ENCODE measurements around the gene FAM83C.

FAM83C gene

DNA sequence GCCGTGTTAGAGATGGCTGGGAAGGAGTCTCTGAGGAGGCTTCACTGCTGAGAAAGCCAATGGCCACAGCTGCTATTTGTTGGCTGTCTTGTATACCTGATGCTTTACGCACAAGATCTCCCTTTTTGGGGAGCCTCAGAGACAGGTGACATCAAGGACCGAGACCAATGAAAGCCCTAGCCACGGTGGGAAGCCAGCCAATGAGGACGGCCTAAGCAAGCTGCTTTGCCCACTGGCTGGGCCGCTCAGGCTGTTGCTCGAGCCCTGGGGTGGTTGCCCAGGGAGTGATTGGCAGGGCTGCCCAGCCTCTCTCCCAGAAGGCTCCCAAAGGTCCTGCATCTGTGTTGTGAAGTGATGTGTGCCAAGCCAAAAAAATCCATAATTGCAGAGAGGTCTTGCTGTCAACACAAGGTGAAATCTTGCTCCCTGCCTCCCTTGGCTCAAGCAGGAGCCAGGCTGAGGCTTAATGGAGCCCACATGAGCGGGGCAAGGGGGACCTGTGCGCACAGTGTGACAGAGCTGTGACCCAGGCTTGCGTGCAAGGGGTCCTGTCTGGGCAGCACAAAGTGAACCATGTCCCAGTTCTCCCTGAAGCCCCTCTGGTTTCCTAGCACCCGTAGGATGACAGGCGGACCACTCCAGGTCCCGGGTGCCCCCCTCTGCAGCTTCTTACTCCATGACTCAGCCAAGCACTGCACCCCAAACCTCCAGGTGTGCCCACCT lies 18.6 kb downstream of the FAM83C start:
- TF ChIP-seq CTCF (IDR thresholded peaks at IDR 0.05; ENCODE audit: borderline replicate concordance, control extremely low read depth, extremely low read depth, insufficient read depth, missing control alignments): no peak
- DNase-seq (ENCODE audit: low spot score): no peak
- in situ Hi-C loops (cut with MboI; ENCODE audit: low sequenced_read_pairs, unreplicated experiment): no loop called here

DNA sequence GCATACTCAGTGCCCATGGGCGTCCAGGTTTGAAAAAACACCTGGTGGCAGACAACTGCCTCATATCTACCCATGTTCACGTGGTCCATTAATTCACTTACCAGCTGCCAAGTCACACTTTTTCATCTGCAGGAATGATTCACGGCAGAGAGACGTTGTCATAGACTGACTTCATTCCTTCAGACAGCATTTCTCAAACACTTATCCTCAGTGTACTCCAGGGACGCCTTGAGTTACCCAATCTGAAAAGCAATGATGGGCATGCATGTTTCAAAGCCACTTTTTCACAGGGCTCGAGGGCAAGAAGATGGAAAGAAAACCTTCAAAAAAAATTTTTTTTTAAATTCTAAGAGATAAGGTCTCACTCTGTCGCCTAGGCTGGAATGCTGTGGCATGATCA lies 20.3 kb downstream of the FAM83C start:
- DNase-seq (ENCODE audit: low spot score): no peak
- in situ Hi-C loops (cut with MboI; ENCODE audit: low sequenced_read_pairs, unreplicated experiment): no loop called here
- no peak for TF ChIP-seq CTCF (IDR thresholded peaks at IDR 0.05; ENCODE audit: borderline replicate concordance, control extremely low read depth, extremely low read depth, insufficient read depth, missing control alignments)

- in situ Hi-C loops (cut with MboI; ENCODE audit: low sequenced_read_pairs, unreplicated experiment): no loop called here
- no peak for DNase-seq (ENCODE audit: low spot score)
- no peak for TF ChIP-seq CTCF (IDR thresholded peaks at IDR 0.05; ENCODE audit: borderline replicate concordance, control extremely low read depth, extremely low read depth, insufficient read depth, missing control alignments)
Measured at GRCh38 chr20:35271073-35271882, 20.9 kb downstream of the FAM83C start.

DNA sequence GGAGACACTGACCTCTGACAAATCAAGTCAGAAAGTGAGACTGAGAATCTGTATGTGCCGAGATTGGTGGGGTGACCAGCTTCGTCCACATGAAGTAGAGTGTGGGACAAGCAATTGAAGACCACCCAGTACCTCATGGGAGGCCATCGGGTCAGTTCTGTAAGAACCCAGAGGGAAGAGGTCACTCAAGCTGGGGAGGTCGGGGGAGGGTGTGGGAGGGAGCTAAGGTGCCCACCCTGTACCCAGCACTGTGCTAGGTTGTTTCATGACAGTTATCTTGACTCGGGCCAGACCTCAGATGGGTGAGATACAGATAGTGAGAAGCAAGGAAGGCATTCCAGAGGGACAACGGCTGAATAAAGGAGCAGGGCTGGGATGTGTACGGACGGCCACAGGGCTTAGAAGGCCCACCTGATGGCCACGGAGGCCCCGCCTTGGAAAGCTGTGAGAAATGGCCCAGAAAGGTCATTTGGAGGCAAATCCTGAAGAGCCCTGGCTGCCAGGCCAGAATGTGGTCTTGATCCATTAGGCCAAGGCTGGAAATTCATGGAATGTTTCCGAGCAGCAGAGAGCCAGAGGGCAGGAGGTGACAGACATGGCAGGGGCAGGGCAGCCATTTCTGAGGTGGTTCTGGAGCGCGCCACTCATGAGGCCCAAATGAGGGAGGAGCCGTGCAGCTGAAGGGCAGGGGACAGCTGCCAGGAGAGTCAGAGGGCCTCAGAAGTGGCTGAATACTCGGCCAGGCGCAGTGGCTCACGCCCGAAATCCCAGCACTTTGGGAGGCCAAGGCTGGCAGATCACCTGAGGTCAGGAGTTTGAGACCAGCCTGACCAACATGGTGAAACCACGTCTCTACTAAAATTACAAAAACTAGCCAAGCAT lies 22.0 kb downstream of the FAM83C start:
- in situ Hi-C loops (cut with MboI; ENCODE audit: low sequenced_read_pairs, unreplicated experiment): no loop called here
- TF ChIP-seq CTCF (IDR thresholded peaks at IDR 0.05; ENCODE audit: borderline replicate concordance, control extremely low read depth, extremely low read depth, insufficient read depth, missing control alignments): no peak
- no peak for DNase-seq (ENCODE audit: low spot score)

GRCh38 chr20:35269055-35269781 lies 23.0 kb downstream of the FAM83C start:
- TF ChIP-seq CTCF (IDR thresholded peaks at IDR 0.05; ENCODE audit: borderline replicate concordance, control extremely low read depth, extremely low read depth, insufficient read depth, missing control alignments): peak; percentile 76
- in situ Hi-C loops (cut with MboI; ENCODE audit: low sequenced_read_pairs, unreplicated experiment): no loop called here
- peak; percentile 84 for DNase-seq (ENCODE audit: low spot score)

DNA sequence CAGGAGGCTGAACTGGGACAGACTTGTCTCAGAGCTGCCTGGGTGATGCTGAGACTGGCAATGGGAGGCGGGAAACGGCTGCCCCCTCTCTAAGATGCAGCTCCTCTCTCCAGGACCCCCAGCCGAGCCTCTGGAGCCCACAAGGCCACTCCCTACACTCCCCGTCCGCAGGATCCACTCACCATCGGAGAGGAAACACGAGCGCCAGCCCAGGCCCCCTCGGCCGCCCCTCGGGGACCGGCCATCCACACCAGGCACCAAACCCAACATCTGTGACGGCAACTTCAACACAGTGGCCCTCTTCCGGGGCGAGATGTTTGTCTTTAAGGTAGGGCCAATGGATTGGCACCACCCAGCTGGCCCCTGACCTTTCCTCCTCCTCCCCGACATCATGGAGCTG lies 25.1 kb downstream of the FAM83C start:
- in situ Hi-C loops (cut with MboI; ENCODE audit: low sequenced_read_pairs, unreplicated experiment): no loop called here
- TF ChIP-seq CTCF (IDR thresholded peaks at IDR 0.05; ENCODE audit: borderline replicate concordance, control extremely low read depth, extremely low read depth, insufficient read depth, missing control alignments): no peak

More for the DNA sequence above, 25.1 kb downstream of the FAM83C start:
- DNase-seq (ENCODE audit: low spot score): no peak

All from GM13976 (cell line).